ENCODE measurements around the gene F5. TPM values are rescaled to one million over a fixed set of nuclear protein-coding genes. Genes with fewer than 3 reads are reported as not detected.

The F5 gene
- total and polyA plus RNA-seq, 2 donors (not counting 1 experiment from before 2014, with no cell fraction given): under 0.01 TPM; not detected in 1

GRCh38 chr1:169468982-169469381 lies 117.3 kb downstream of the F5 start:
- Histone ChIP-seq H3K9me3 (ENCODE audit: control insufficient read depth, insufficient read depth, low read depth, low read length) (no peaks in the 10 kb centered on the region), H2AFZ (ENCODE audit: low read length) (no peak overlapping the region), H3K9ac (ENCODE audit: insufficient read depth, low read length) (no peak overlapping the region), H3K4me3 (replicated peaks in 1 of 4; ENCODE audit: control extremely low read depth in 1 of 4, insufficient read depth in 1 of 4, low read depth in 3 of 4, low read length in 4 of 4) (no peak overlapping the region), H3K79me2 (ENCODE audit: control insufficient read depth, insufficient read depth, low read length) (no peaks in the 10 kb centered on the region), H3K27me3 (ENCODE audit: control insufficient read depth, insufficient read depth, low read length) (no peaks in the 10 kb centered on the region), H3K27ac (ENCODE audit: insufficient read depth, low read length) (no peak overlapping the region), H4K20me1 (ENCODE audit: control insufficient read depth, extremely low read depth, insufficient read depth, low read length) (no peaks in the 10 kb centered on the region), H3K4me1 (ENCODE audit: control insufficient read depth, extremely low read depth, insufficient read depth, low read length) (no peaks in the 10 kb centered on the region), H3K36me3 (ENCODE audit: control insufficient read depth, insufficient read depth, low read length) (no peaks in the 10 kb centered on the region), H3K4me2 (ENCODE audit: extremely low read depth, insufficient read depth, low read length) (no peak overlapping the region)
- peak in 1 of 2 donors; percentile 16 for DNase-seq (ENCODE audit: low read depth in 2 of 2)
- TF ChIP-seq CTCF (conservative IDR thresholded peaks at IDR 0.05 in 1 of 2, IDR thresholded peaks at IDR 0.05 in 1 of 2; ENCODE audit: low read depth in 1 of 2, low read length in 2 of 2) (no peak), EZH2 (IDR thresholded peaks at IDR 0.05; ENCODE audit: low read length, missing control alignments) (no peak)

- H3K27ac ChIP-seq (ENCODE audit: insufficient read depth, low read length): no peak overlapping the region
- TF ChIP-seq CTCF (conservative IDR thresholded peaks at IDR 0.05 in 1 of 2, IDR thresholded peaks at IDR 0.05 in 1 of 2; ENCODE audit: low read depth in 1 of 2, low read length in 2 of 2) (peak; percentile 36 to 37), EZH2 (IDR thresholded peaks at IDR 0.05; ENCODE audit: low read length, missing control alignments) (no peak)
- DNase-seq (ENCODE audit: low read depth in 2 of 2): peak; percentile 36 to 71
- H4K20me1 ChIP-seq (ENCODE audit: control insufficient read depth, extremely low read depth, insufficient read depth, low read length): no peaks in the 10 kb centered on the region
- H2AFZ ChIP-seq (ENCODE audit: low read length): no peak overlapping the region
- no peaks in the 10 kb centered on the region for H3K79me2 ChIP-seq (ENCODE audit: control insufficient read depth, insufficient read depth, low read length)
- no peak overlapping the region for H3K4me3 ChIP-seq (replicated peaks in 1 of 4; ENCODE audit: control extremely low read depth in 1 of 4, insufficient read depth in 1 of 4, low read depth in 3 of 4, low read length in 4 of 4)
- no peaks in the 10 kb centered on the region for H3K27me3 ChIP-seq (ENCODE audit: control insufficient read depth, insufficient read depth, low read length)
- no peaks in the 10 kb centered on the region for H3K4me1 ChIP-seq (ENCODE audit: control insufficient read depth, extremely low read depth, insufficient read depth, low read length)
- H3K36me3 ChIP-seq (ENCODE audit: control insufficient read depth, insufficient read depth, low read length): no peaks in the 10 kb centered on the region
- H3K9me3 ChIP-seq (ENCODE audit: control insufficient read depth, insufficient read depth, low read depth, low read length): no peaks in the 10 kb centered on the region
- no peak overlapping the region for H3K9ac ChIP-seq (ENCODE audit: insufficient read depth, low read length)
- no peak overlapping the region for H3K4me2 ChIP-seq (ENCODE audit: extremely low read depth, insufficient read depth, low read length)
Measured at GRCh38 chr1:169466259-169467230, 119.7 kb downstream of the F5 start.

GRCh38 chr1:169465281-169465680 lies 121.0 kb downstream of the F5 start:
- H3K9me3 ChIP-seq (ENCODE audit: control insufficient read depth, insufficient read depth, low read depth, low read length): no peaks in the 10 kb centered on the region
- no peaks in the 10 kb centered on the region for H3K79me2 ChIP-seq (ENCODE audit: control insufficient read depth, insufficient read depth, low read length)
- DNase-seq (ENCODE audit: low read depth in 2 of 2): no peak
- no peak overlapping the region for H2AFZ ChIP-seq (ENCODE audit: low read length)
- no peak overlapping the region for H3K9ac ChIP-seq (ENCODE audit: insufficient read depth, low read length)
- no peaks in the 10 kb centered on the region for H4K20me1 ChIP-seq (ENCODE audit: control insufficient read depth, extremely low read depth, insufficient read depth, low read length)
- H3K4me2 ChIP-seq (ENCODE audit: extremely low read depth, insufficient read depth, low read length): no peak overlapping the region
- no peaks in the 10 kb centered on the region for H3K36me3 ChIP-seq (ENCODE audit: control insufficient read depth, insufficient read depth, low read length)
- no peaks in the 10 kb centered on the region for H3K27me3 ChIP-seq (ENCODE audit: control insufficient read depth, insufficient read depth, low read length)
- H3K4me1 ChIP-seq (ENCODE audit: control insufficient read depth, extremely low read depth, insufficient read depth, low read length): peaks cover 3% of the 10 kb centered on the region
- no peak overlapping the region for H3K4me3 ChIP-seq (replicated peaks in 1 of 4; ENCODE audit: control extremely low read depth in 1 of 4, insufficient read depth in 1 of 4, low read depth in 3 of 4, low read length in 4 of 4)
- no peak overlapping the region for H3K27ac ChIP-seq (ENCODE audit: insufficient read depth, low read length)
- TF ChIP-seq EZH2 (IDR thresholded peaks at IDR 0.05; ENCODE audit: low read length, missing control alignments) (no peak), CTCF (conservative IDR thresholded peaks at IDR 0.05 in 1 of 2, IDR thresholded peaks at IDR 0.05 in 1 of 2; ENCODE audit: low read depth in 1 of 2, low read length in 2 of 2) (peak in 1 of 2 donors; percentile 0)
